GM19099 (cell line): ENCODE data around the gene FHOD3.

Source experiments
- POLR2A ChIP-seq: IDR thresholded peaks from 3 replicates; pipeline ENCODE4 v1.6.1; 2011; ENCODE audit warnings: low read depth; ENCODE audit not compliant: insufficient read length; ENCODE audit errors: extremely low read depth

The FHOD3 gene

DNA sequence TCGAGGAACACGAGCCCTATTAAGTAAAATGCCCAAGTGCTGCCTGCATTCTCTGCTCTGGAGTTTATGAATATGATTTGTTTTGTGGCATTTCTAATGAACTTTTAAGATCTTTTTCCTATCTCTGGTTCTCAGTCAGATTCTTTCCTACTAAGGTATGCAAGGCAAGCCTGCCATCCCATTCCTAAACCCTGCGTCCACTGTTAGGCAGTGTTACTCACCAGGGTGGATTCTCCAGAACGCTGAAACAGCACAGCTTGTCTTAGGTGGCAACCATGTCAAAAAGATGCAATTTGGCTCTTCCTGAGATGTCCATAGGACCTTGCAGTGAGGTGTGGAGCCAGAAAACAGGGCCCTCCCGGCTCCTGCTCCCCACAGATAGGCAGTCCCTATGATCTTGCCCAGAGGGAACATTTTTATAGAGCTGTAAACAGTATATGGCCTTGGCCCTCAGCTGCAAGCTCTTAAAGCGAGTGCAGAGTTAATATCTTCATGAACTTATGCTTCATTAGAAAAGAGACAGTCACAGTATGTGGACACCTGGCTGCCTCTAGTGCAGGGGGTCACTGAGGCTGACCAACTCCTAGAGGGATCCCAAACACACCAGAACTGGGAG lies 446.9 kb downstream of the FHOD3 start:
- TF ChIP-seq POLR2A, result no peak

DNA sequence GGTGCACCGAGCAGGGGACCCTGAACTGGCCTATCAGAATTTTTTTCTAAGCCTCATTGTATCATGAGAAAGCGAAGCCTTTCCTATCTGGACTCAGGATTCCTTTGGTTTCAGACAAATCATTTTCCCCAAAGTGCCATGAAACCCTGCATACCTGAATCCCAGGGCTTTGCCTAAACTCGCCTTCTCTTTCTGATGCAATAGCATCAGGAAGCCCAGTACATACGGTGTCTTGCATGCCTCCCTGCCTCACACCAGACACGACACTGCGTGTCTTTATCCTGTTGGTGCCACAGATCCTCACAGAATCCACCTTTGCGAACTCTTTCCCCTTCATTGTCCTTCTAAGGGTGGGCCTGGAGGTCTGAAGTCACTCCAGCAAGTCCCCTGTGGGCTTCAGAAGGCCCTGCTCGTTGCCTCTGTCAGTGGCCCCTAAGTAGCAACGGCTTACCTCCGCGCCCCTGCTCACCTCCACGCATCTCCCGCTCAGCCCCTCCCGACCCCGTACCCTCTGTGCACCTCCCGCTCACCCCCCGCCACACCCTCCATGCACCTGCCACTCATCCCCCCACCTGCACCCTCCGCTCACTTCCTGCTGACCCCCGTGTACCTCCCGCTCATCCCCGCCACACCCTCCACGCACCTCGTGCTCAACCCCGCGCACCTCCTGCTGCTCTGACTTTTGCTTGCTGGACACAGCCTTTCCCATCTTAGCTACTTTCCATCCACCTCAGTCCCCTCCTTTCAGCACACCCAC lies 447.9 kb downstream of the FHOD3 start:
- TF ChIP-seq POLR2A, result no peak

DNA sequence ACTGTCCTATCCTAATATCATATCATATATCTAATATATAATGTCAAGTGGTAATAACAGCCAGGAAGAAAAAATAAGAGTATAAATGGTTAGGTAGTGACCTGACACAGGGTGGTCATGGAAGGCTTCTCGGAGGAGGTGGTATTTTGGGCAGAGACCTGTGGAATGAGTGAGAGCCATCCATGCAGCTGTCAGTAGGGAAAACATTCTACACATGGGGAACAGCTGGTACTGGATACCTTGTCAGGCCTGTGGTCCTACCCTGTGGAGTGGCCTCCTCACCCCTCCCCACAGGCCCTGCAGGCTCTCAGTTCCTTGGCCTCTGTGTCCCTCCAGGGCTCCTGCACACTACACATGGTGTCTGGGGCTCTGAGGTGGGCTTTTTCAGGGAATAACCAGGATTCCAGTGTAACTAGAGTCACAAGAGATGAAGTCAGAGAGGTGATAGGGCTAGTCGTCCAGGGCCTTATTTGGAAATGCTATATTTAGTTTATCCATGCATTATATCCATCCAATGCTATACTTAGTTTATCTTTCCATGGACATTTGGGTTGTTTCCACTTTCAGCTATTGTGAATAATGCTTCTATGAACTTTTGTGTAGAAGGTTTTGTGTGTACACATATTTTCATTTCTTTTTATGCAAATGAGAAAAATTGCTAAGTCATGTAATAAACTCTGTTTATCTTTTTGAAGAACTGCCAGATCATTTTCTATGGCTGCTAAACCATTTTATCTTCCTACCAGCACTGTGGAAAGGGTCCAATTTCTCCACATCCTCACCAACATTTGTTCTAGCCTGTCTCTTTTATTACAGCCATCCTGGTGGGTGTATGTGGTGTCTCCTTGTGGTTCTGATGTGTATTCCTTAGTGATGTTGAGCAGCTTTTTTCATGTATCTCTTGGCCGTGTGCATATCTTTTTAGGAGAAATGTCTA lies 455.7 kb downstream of the FHOD3 start:
- no peak for TF ChIP-seq POLR2A

DNA sequence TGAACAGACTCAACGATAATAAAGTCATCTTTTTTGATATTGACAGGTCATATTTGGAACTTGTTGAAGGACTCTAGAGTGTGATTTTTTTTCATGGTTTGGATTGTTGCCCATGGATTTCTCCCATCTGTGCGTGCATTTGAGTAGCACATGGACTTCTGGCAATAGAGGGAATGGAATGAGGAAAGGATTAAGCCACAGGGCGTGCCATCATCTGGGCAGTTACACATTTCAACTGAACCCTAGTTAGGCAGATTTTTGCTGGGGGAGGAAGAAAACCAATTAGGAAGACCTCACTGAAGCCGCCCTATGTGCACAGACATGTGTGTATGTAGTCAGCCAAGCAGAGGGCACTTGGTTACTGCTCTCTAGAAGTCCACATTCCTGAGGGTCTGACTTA lies 458.7 kb downstream of the FHOD3 start:
- no peak for TF ChIP-seq POLR2A

DNA sequence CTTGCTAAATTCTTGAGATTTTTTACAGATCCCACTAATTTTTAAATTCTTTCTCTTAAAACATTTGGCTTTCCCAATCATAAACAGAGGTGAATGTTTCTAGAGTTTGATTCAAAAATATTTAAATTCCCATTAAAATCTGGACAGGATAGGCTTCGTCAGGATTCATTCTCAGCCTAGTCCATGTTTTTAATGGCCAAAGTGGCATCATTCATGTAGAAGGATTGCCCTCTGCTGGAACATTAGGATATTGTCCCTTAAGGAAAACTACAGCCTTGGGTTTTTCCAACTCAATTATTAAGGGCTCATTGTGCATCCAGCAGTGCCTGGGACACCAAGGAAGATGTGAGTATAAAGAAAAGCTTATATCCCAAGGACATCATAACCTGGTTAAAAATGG lies 459.6 kb downstream of the FHOD3 start:
- TF ChIP-seq POLR2A, result no peak

DNA sequence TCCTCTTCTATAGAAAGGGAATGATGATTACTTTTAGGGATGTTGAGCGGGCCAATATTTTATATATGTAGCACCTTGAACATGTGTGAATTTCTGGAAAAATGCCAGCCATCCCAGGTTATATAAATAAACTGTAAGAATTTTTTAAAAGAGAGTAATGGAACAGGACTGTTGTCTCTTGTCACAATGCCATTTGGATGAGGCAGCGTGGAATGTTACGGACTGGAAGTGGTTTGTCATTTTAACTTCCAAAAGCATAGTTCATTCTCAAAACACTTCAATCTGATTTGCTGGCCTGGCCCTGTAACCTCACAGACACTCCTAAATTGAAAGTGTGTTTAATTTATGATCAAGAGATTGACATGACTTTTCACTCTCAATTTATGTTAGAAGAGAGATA lies 460.5 kb downstream of the FHOD3 start:
- no peak for TF ChIP-seq POLR2A

DNA sequence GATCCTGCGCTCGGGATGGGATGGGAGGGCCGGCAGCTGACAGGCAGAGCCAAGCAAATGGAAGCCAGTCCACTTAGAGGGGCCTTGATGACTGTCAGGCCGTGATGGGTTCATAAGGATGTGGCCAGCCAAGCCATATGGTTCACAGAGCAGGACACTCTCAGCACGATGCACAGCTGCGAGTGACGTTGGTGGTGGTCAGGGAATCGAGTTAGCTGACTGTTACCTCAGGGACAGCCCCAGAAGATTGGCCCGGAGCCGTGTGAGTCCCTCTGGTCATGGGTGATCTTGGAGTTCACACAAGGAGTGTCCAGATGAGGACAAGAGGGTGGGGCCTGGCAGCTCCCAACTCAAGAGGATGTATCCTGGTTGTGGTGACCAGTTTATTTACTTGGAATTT lies 461.1 kb downstream of the FHOD3 start:
- no peak for TF ChIP-seq POLR2A

DNA sequence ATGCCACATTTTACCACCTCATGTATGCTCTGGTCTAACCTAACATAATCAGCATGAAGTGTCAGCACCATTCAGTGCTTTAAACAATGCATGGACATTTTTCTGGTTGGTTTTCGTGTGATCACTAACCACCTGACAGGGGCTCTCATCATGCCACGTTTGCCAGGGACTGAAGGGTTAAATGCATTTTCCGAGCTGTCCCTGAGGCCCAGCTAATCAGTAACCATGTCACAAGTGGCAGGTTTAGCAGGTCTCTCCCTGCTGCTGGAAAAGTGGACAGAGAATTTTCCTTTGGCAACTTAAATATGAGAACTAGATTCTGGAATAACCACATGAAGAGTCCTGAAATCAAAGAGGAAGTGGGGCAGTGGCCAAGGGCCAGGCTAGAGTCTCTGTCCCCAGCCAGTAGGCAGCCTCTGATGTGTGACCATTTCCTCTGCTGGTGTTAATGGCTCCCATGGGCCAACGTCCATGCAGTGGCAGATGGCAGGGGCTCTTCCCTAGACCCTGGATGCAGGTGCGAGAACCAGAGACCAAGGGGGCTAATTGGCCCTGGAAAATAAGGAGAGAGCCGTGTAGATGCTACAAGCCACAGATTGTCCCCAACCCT lies 461.8 kb downstream of the FHOD3 start:
- TF ChIP-seq POLR2A, result no peak

DNA sequence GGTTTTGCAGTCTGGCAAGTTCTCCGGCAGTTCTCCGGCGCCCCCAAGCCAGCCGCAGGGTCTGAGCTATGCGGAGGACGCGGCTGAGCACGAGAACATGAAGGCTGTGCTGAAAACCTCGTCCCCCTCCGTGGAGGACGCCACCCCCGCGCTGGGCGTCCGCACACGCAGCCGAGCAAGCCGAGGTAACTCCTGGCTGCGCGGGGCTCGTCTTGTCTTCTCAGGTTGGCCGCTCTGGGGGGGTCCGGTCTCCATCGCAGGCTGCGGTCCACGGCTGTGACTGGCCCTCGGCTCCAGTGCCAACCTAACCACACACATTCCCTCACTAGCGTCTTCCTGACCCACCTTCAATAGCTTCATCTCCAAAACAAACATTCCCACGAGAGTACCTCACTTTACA lies 463.1 kb downstream of the FHOD3 start:
- no peak for TF ChIP-seq POLR2A

DNA sequence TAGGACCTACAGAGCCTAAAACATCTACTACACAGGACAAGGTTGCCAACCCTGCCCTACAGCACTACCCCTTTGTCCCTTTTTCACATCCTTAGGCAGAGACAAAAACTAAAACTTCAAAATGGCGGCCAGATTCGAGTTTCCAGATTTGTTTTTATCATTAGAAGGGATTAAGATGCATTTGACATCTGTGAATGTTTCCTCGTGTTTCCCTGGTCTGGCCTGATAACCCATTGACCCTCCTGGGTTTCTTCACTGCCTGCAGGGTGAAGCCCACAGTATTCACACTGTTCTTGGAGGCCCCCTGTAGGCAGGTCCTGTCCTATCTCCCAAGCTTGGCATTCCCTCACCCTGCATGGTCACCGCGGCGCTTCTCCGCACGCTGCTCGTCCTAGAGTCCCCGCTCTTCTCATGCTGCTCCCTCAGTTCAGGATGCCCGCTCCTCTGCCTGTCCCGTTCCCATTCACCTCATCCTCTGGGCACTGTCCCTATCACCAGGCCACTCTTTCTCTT lies 463.7 kb downstream of the FHOD3 start:
- no peak for TF ChIP-seq POLR2A

DNA sequence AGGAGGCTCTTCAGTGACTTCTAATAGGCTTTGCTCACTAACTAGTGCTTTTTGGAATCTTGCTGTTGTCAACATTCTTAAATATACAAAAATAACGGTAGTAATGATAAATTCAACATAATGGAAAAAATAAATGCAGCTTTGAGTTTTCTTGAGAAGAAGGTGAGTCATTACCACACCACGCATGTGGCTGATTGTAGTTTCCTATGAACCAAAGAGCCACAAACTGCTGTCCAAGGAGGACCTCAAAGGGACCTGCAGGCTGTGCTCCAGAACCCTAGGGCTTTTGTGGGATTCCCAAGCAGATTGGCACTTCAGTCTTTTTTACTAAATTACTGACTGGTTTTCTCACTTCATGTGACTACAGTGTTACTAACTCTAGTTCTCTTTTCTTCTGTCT lies 464.6 kb downstream of the FHOD3 start:
- no peak for TF ChIP-seq POLR2A

DNA sequence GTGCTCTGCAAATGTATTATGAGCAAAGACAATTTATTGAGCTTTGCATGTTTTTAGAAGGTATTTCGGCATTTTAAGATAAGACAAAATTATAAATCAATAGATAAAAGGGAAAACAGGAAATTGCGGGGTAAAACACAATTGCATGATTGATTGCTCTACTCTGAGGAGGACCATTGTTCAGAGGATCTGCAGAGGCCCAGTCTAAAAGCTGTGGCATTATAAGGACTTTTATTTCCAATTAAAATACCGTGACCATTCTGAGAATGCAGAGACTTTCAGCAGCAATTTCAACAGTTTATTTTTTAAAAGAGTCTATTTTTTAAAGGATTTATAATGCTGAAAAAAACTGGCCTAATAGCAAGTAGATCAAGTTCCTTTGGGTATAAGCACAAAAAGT lies 469.3 kb downstream of the FHOD3 start:
- TF ChIP-seq POLR2A, result no peak

DNA sequence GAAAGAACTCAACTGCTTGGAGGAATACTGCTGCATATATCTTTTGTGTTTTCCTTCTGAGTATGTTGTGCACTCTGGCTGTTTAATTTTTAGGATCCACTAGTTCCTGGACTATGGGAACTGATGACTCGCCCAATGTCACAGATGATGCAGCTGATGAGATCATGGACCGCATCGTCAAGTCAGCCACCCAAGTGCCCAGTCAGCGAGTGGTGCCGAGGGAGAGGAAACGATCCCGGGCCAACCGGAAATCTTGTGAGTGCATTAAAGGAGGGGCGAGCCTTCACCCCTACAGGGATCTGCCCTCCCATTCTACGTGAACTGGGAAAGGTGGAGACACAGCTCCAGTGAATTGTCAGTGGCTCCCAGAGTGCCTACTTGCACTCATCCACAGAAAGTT lies 471.7 kb downstream of the FHOD3 start:
- no peak for TF ChIP-seq POLR2A

DNA sequence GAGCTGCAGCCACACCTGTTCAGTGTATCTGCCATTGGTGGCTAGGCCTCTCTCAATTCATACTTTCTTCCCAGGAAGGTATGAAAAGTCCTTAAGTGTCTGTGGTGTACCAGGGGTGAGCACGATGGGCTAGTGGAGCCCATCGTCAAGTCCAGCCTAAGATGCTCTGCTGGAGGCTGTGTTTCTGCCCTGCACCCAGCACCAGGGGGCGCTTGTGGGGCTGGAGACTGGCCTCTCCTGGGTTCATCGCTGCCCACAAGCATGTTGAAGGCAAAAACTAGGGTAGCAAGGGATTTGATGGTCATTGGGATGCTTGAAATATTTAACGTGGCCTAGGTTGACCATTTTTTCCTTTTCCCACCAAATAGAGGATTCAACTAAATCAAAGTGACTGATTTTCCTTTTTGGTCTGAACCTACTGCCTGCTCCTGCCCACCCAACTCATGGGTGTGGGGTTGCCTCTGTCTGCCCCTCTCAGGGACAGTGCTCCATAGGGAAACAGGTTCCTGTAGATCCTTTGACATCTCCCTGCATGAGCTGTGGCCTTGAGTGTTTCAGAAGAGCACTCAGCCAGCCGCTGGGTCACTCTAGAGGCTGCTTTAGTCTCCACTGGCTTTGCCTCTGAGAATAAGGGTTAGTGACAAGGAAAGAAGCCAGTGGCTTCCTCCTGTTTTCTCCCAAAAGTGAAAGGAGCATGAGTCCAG lies 472.2 kb downstream of the FHOD3 start:
- no peak for TF ChIP-seq POLR2A
